H4 (cell line): ENCODE results near the gene CPEB3. TPM values are rescaled to one million over a fixed set of nuclear protein-coding genes. Genes with fewer than 3 reads are reported as not detected.
"Not testable (repeated sequence)": the region's sequence is repeated elsewhere in the genome, so short reads cannot be mapped to it uniquely, and the experiment has no call there.

Experiments used
- DNase-seq: peaks from one replicate; pipeline ENCODE4 v3.0.0-alpha.2; 2015; ENCODE audit warnings: low spot score
- total RNA-seq: library from RNA; depleted of rRNA; stranded (reverse); fragments of >200 nt; shearing (Covaris generic); gene quantifications from 2 replicates; pipeline ENCODE4 v1.2.3, GENCODE V29; 2014; rRNA removed

CPEB3 gene
- total RNA-seq, 1 experiment from 2014 or later = 0.56 TPM

DNA sequence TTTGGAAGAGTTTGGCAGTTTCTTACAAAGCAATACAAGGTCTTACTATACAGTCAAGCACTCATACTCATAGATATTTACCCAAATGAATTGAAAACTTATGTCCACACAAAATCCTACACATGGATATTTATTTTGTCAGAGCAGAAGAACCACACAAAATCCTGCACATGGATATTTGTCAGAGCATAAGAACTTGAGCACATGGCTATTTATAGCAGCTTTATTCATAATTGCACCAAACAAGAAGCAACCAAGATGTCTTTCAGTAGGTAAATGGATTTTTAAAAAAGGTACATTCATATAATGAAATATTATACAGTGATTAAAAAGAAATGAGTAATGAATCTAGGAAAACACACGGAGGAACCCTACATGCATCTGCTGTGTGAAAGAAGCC is 251.9 kb downstream of the CPEB3 start:
- no peak for DNase-seq

DNA sequence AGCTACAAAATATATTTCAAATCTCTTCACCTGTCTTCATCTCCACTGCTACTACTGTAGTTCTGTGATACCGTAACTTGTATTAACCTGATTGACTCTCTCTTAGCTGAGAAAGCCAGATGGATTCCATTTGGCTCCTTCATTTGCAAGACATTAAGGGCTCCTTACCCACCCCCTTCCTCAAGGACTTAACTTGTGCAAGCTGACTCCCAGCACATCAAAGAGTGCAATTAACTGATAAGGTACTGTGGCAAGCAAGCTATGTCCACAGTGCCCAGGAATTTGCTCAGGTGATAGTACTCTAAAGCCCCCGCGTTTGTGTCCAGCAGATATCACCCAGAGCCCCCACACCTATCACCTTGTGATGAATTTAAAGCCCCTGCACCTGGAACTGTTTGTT is 257.8 kb downstream of the CPEB3 start:
- not testable (repeated sequence) for DNase-seq

DNA sequence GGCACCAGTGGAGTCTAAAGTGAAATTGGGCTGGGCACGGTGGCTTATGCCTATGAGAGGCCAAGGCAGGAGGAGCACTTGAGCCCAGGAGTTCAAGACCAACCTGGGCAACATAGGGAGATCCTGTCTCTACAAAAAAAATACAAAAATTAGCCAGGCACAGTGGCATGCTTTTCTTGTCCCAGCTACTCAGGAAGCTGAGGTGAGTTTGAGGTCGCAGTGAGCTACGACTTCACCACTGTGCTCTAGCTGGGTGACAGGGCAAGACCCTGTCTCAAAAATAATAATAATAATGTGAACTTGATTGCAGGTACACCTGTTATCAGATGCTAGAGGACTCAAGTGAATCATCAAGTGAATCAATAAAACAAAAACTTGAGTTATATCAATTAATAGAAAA is 259.3 kb downstream of the CPEB3 start:
- no peak for DNase-seq

DNA sequence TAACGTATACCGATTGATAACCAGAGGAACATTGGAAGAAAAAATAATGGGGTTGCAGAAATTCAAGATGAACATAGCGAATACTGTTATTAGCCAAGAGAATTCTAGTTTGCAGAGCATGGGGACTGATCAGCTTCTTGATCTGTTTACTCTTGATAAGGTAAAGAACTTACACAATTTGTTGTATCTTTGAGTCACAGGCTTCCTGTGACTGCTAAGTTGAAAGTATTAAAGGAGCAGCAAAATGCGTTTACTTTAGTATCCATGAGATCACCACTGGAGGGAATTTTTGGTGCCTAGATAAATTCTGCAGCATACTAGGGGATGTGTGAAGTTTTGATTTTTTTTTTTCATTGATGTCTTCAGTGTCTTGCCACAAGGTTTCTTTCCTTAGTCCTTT is 263.7 kb downstream of the CPEB3 start:
- no peak for DNase-seq

DNA sequence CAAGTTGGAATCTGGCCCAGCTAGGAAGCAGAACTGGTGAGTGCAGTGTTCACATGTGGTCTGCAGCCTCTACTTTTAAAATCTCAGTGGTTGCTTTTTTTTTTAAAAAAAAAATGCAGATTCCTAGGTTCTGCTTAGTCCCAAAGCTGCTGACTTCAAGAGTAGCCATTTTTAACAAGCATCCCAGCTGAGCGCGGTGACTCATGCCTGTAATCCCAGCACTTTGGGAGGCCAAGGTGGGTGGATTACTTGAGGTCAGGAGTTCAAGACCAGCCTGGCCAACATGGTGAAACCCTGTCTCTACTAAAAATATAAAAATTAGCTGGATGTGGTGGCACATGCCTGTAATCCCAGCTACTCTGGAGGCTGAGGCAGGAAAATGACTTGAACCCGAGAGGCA is 265.5 kb downstream of the CPEB3 start:
- peak; percentile 19 for DNase-seq

DNA sequence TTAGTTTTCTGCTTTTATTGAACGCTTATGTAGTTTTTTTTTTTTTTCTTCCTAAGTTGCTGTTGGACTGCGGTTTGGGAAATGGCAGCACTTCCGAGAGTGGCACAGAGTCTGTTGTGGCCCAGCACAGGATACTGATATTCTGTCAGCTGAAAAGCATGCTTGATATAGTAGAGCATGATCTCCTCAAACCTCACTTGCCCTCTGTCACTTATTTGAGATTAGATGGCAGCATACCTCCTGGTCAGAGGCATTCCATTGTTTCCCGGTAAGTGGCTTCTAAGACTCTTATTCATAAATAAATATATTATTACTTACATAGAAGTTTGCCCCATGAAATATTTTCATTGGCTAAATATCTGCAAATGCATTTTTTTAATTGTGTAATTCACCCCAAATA is 266.2 kb downstream of the CPEB3 start:
- no peak for DNase-seq

DNA sequence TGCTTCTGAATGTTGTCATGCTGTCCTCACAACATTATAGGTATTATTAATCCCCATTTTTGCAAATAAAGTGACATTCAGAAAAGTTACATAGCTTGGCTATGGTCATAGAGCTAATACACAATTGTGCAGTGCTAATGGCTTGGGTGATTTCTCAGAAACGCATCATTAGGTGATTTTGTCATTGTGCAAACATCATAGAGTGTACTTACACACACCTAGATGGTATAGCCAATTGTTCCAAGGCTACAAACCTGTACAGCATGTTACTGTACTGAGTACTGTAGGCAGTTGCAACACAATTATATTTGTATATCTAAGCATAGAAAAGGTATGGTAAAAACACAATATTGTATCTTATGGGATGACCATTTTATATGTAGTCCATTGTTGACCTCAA is 276.3 kb downstream of the CPEB3 start:
- DNase-seq = no peak

DNA sequence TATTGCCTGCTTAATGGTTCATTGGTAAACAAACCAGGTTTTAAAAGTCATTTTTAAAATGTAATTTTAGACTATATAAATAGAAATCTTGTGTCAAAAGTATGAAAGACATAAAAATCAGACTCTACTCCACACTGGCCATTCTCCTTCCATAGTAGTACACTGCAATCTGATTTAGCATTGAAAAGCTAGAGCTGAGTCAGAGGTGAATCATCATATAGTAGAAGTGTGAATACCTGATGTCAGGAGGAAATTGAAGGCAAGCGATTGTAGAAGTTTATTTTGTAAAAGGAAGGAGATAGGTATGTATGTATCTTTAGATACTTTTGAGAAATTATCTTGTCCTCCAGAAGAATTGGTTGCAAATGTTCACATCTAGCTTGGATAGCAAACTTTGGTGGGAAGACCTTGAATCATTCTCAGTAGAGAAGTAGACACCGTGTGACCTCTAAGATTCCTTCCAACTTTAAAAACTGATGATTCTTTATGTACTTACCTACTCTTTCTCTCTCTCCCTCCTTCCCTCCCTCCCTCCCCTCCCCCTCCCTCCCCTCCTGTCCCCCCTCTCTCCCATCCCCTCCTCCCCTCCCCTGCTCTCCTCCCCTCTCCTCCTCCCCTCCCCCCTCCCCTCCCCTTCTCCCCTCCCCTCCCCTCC is 279.2 kb downstream of the CPEB3 start:
- DNase-seq = peak; percentile 24

DNA sequence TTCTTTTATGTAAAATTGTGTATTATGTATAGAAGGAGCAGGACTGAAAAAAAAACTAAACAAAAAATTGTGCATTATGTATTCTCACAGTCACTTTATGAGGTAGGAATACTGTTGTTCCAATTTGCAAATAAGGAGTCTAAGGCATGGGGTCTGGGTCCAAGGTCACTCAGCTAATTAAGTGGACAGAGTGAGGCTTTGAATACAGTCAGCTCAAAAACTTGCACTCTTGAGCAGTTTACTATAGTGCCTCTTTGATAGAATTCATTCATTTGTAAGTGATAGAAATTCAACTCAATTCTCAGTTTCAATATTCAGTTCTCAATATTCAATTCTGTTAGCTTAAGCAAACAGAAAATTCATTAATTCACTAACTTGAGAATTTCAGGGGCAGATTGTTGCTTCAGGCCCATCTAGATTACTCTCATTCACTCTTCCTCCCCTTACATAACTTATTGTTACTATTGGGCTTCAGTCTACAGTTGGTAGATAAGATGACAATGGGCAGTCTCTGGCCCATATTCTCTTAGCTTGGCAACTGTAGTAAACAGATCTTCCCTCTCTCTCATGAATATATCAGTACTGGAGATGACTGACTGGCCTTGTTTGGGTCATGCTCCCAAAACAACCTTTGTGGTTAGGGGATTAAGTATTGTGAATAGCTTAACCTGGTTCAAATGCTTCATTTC is 280.7 kb downstream of the CPEB3 start:
- DNase-seq = no peak

DNA sequence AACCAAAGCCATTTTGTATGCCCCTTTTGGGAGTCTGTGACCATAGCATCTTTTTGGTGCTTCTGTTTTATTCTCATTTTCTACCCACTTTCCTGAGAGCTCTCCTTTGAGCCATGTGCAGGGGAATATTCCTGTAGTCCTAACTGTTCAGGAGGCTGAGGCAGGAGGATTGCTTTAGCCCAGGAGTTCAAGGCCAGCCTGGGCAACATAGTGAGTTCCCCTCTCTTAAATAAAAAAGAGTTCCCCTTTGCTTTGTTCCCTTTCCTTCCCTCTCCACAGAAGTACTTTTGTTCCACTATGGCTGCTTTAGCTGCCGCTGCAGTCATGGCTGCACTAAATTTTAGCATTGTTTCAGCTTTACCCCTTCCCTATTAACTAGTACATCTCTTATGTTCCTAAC is 281.4 kb downstream of the CPEB3 start:
- no peak for DNase-seq

DNA sequence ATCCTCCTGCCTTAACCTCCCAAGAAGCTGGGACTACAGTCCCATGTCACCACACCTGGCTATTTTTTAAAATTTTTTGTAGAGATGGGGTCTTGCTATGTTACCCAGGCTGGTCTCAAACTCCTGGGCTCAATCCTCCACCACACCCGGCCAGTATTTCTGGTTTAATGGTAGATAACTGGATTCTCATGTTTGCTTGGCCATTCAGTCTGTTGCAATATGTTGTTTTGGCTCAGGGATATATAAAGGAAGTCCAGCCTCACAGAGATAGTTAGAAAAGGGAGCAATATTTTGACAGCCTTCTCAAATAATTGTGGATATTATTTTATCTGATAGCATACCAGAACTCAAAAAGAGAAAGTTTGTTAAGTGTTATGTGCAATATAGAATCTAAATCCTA is 284.9 kb downstream of the CPEB3 start:
- DNase-seq = no peak

DNA sequence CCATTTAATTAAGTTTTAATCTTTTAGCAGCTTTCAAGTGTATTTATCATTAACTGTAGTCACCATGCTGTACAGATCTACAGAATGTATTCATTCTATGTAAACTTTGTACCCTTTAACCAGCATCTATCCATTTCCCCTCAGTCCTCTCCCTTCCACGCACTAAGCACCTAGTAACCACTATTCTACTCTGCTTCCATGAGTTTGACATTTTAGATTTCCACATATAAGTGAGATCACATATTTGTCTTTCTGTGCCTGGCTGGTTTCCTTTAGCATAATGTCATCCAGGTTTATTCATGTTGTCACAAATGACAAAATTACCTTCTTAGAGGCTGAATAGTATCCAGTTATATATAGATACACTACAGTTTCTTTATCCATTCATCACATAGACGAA is 287.6 kb downstream of the CPEB3 start:
- no peak for DNase-seq

DNA sequence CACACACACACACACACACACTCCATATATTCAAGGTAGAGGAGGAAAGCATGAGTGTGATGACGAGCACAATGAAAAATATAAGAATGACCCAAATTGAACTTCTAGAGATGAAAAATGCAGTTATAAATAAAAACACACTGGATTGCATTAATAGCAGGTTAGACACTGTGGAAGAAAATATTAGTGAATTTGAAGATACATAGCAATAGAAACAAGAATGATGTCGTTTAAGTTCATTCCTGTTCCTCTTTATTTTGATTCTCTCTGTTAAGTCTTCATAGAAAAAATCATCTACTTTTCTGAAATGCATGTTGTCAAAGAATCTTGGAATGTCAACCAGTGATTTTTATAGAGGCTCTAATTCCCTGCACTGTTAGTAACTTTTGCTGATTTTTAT is 288.9 kb downstream of the CPEB3 start:
- DNase-seq = no peak

DNA sequence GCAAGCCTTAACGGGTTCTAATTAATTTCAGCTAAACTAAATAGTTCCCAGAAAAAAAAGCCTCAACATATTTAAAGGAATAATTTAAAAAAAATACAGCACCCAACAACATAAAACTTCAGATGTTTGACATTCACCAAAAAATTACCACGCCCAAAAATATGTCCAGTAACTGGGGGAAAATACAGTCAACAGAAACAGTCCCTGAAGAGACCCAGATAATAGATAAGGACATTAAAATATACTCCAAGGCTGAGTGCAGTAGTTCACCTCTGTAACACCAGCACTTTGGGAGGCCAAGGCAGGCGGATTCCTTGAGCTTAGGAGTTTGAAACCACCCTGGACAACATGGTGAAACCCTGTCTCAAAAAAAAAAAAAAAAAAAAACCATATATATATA is 289.3 kb downstream of the CPEB3 start:
- no peak for DNase-seq

Other genes with a start within 250 kb of the CPEB3 start
- gene MARCHF5, start 89 bp upstream of the CPEB3 start, total RNA-seq = 13.0 and 28.7 TPM in 2 replicates